Spleen (tissue), 11 donors: Measurements from ENCODE around the gene GATA2. TPM values are rescaled to one million over a fixed set of nuclear protein-coding genes. Genes with fewer than 3 reads are reported as not detected.

Experiments
- DNase-seq: peaks from one replicate; pipeline ENCODE4 v3.0.0-alpha.2; 2020
- H3K27ac ChIP-seq, 8 donors: fragments of 200-600 bp; sonication (generic) in 7 of 8; 1 replicate in 4 of 8; 2 replicates in 4 of 8; pipeline versions ENCODE4 v1.5.0 to v1.8.0; 2016 to 2021; ENCODE audit warnings: inconsistent platforms in 4 of 8, mild to moderate bottlenecking in 4 of 8, moderate library complexity in 1 of 8
- H3K27me3 ChIP-seq, 7 donors: fragments of 200-600 bp; sonication (generic) in 6 of 7; replicated peaks in 1 of 7; 1 replicate in 4 of 7; 2 replicates in 3 of 7; pipeline versions ENCODE4 v1.5.0 to v1.8.0; 2016 to 2021; ENCODE audit warnings: inconsistent platforms in 3 of 7, mild to moderate bottlenecking in 1 of 7
- H3K36me3 ChIP-seq, 6 donors: fragments of 200-600 bp; sonication (generic) in 5 of 6; 1 replicate in 4 of 6; 2 replicates in 2 of 6; pipeline versions ENCODE4 v1.5.0 to v1.8.0; 2016 to 2021; ENCODE audit warnings: inconsistent platforms in 2 of 6
- H3K4me1 ChIP-seq, 6 donors: fragments of 200-600 bp; sonication (generic) in 5 of 6; 1 replicate in 3 of 6; 2 replicates in 3 of 6; pipeline versions ENCODE4 v1.5.0 to v1.8.0; 2016 to 2021; ENCODE audit warnings: inconsistent platforms in 3 of 6
- H3K4me3 ChIP-seq, 8 donors: fragments of 200-600 bp; sonication (generic) in 7 of 8; 1 replicate in 4 of 8; 2 replicates in 4 of 8; pipeline versions ENCODE4 v1.5.0 to v1.8.0; 2016 to 2021; ENCODE audit warnings: inconsistent platforms in 4 of 8, mild to moderate bottlenecking in 4 of 8, moderate library complexity in 2 of 8
- H3K9me3 ChIP-seq, 8 donors: fragments of 200-600 bp; sonication (generic) in 7 of 8; 1 replicate in 4 of 8; 2 replicates in 4 of 8; pipeline versions ENCODE4 v1.5.0 to v1.8.0; 2016 to 2021; ENCODE audit warnings: inconsistent platforms in 4 of 8
- CTCF ChIP-seq, 11 experiments: fragments of 200-600 bp in 7 of 11; fragments of 450-650 bp in 4 of 11; sonication (generic) in 4 of 11; IDR thresholded peaks in 8 of 11; conservative IDR thresholded peaks in 3 of 11; 1 replicate in 7 of 11; 2 replicates in 4 of 11; pipeline versions ENCODE4 v1.4.0 to v1.8.0; 2016 to 2021; ENCODE audit warnings: antibody characterized with exemption in 11 of 11, inconsistent platforms in 4 of 11, mild to moderate bottlenecking in 1 of 11
- POLR2A ChIP-seq, 3 donors: fragments of 450-650 bp; IDR thresholded peaks; one replicate each; pipeline ENCODE4 v1.5.1; 2017; ENCODE audit warnings: antibody characterized with exemption in 3 of 3, mild to moderate bottlenecking in 1 of 3
- POLR2AphosphoS5 ChIP-seq, 3 donors: sonication (generic); formaldehyde crosslinking; IDR thresholded peaks; one replicate each; pipeline ENCODE4 v1.5.1; 2017; ENCODE audit warnings: antibody characterized with exemption in 3 of 3
- WGBS, 5 donors: extraction: QIAGEN DNeasy Blood & Tissue Kit in 3 of 5; methylation state at CpG; one replicate each; pipeline versions ENCODE4 v1.1.5 to v1.1.7; 2013 to 2018; 5-methylcytosine and 5-hydroxymethylcytosine counted together
- intact Hi-C: fragments of 100-400 bp; cut with DNase I; formaldehyde crosslinking; loops from one replicate; pipeline ENCODE4 v1.15.0; 2023; ENCODE audit warnings: low total_unique reads
- polyA plus RNA-seq, 3 donors: library from polyadenylated mRNA; stranded (reverse); fragments of 200-250 nt; gene quantifications; one replicate each; pipeline ENCODE4 v1.2.1, GENCODE V29; 2013
- total RNA-seq, 7 donors: library from RNA; depleted of rRNA in 3 of 7; stranded (reverse); fragments of >200 nt in 3 of 7; fragmentation: NEBNext Ultra II Directional in 4 of 7; extraction: Animal tissue kit (Norgen Biotek cat#: 25700) in 4 of 7; gene quantifications; one replicate each; pipeline versions ENCODE4 v1.1.0 to v1.2.1, GENCODE V29; 2016 to 2021
- donor health status: healthy with polysubstance abuse.
- donor health status: DM: no; HTN: no; CAD: no; lungs with moderate emphysema.
- donor health status: DM: no; HTN: no; CAD: no.
- donor health status: Bipolar disorder and iron deficiency.
- donor health status: healthy.
- donor health status: DM: no; HTN: no; CAD: no.
- donor health status: DM: yes; HTN: yes; CAD: no.

Gene GATA2
- total and polyA plus RNA-seq, 10 donors = 2.2 to 28.6 (median 17.0) TPM

- Histone ChIP-seq H3K27ac (peak overlapping the region in 7 of 8 donors; percentile 37 to 95 (median 79)), H3K4me3 (peak overlapping the region in 5 of 8 donors; percentile 5 to 85 (median 66)), H3K27me3 (peaks cover 3 to 98% (median 62%) of the 10 kb centered on the region in 7 donors), H3K9me3 (no peaks in the 10 kb centered on the region), H3K4me1 (peaks cover 38 to 100% (median 85%) of the 10 kb centered on the region in 6 donors), H3K36me3 (peaks cover 0 to 17% (median 0%) of the 10 kb centered on the region in 6 donors)
- intact Hi-C loops = no loop called here
- WGBS, 5 donors = 31 to 40% (median 37%) methylated on average over 14 to 16 of the region's 16 CpGs
- DNase-seq = peak; percentile 56
- no peak for TF ChIP-seq POLR2AphosphoS5 (IDR thresholded peaks at IDR 0.05)
- TF ChIP-seq CTCF (IDR thresholded peaks at IDR 0.05 in 8 of 11, conservative IDR thresholded peaks at IDR 0.05 in 3 of 11) = no peak
- no peak for TF ChIP-seq POLR2A (IDR thresholded peaks at IDR 0.05)
Observed at GRCh38 chr3:128484404-128485281, 8.4 kb downstream of the GATA2 start.

DNA sequence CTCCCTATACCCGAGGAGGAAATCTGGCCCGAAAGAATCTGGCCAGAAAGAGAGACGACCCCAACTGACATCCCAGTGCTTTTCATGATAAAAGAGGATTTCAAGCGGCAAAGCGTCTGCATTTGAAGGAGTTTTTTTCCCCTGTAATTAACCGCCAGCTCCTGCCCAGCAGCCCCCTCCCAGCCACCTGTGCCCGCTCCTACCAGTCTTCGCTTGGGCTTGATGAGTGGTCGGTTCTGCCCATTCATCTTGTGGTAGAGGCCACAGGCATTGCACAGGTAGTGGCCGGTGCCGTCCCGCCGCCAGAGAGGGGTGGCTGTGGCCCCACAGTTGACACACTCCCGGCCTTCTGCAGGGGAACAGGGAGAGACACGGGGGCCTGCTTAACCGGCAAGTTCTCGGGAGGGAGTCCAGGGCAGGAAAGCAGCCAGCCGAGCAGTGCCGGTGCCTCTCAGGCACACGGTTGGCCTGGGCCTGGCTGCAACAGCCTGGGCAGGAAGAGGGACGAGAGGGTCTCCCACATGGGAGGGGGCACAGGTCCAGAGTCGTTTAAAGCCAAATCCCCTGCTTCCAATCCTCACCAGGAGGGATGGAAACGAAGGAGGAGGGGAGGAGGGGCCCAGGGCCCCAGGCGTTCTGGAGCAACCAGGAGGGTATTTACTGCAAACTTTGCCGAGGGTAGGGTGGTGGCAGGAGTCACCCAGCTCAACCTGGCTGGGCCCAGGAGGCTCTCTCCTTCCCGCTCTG, 9.2 kb downstream of the GATA2 start:
- TF ChIP-seq POLR2A (IDR thresholded peaks at IDR 0.05) (no peak), POLR2AphosphoS5 (IDR thresholded peaks at IDR 0.05) (peak in 2 of 3 donors; percentile 48 to 51)
- peaks cover 0 to 17% (median 0%) of the 10 kb centered on the region in 6 donors for H3K36me3 ChIP-seq
- 13 to 25% (median 20%) methylated on average over 21 to 26 of the region's 26 CpGs for WGBS, 5 donors
- H3K4me1 ChIP-seq = peaks cover 30 to 98% (median 78%) of the 10 kb centered on the region in 6 donors
- peak overlapping the region; percentile 37 to 95 (median 78) for H3K27ac ChIP-seq
- intact Hi-C loops = no loop called here
- H3K4me3 ChIP-seq = peak overlapping the region in 4 of 8 donors; percentile 8 to 47 (median 10)
- H3K9me3 ChIP-seq = no peaks in the 10 kb centered on the region
- DNase-seq = peak; percentile 78
- peaks cover 3 to 91% (median 54%) of the 10 kb centered on the region in 7 donors for H3K27me3 ChIP-seq

GRCh38 chr3:128482666-128483656, 10.0 kb downstream of the GATA2 start:
- Histone ChIP-seq H3K27me3 (peaks cover 3 to 83% (median 45%) of the 10 kb centered on the region in 7 donors), H3K27ac (peak overlapping the region; percentile 56 to 95 (median 78)), H3K4me1 (peaks cover 21 to 89% (median 69%) of the 10 kb centered on the region in 6 donors), H3K4me3 (peak overlapping the region in 4 of 8 donors; percentile 8 to 47 (median 12)), H3K9me3 (no peaks in the 10 kb centered on the region), H3K36me3 (peaks cover 0 to 17% (median 0%) of the 10 kb centered on the region in 6 donors)
- 9 to 17% (median 15%) methylated on average over 33 of the region's 33 CpGs for WGBS, 5 donors
- intact Hi-C loops = no loop called here
- TF ChIP-seq CTCF (IDR thresholded peaks at IDR 0.05 in 8 of 11, conservative IDR thresholded peaks at IDR 0.05 in 3 of 11) (peak in 1 of 11 experiments; percentile 11), POLR2A (IDR thresholded peaks at IDR 0.05) (no peak), POLR2AphosphoS5 (IDR thresholded peaks at IDR 0.05) (peak; percentile 43 to 80 (median 49))
- DNase-seq = peak; percentile 82
